GM18951 (cell line): ENCODE data around the gene MAGIX.

Experiments
- POLR2A ChIP-seq: IDR thresholded peaks from 4 replicates; pipeline ENCODE4 v1.6.1; 2011; ENCODE audit warnings: mild to moderate bottlenecking; ENCODE audit not compliant: insufficient read length, insufficient read depth; ENCODE audit errors: extremely low read depth
- in situ Hi-C: fragments of 300-500 bp; cut with MboI; formaldehyde crosslinking; loops from one replicate; pipeline ENCODE4 v1.12.0; 2022; ENCODE audit warnings: low sequenced_read_pairs, mixed read lengths, inconsistent platforms; ENCODE audit not compliant: unreplicated experiment

MAGIX gene

DNA sequence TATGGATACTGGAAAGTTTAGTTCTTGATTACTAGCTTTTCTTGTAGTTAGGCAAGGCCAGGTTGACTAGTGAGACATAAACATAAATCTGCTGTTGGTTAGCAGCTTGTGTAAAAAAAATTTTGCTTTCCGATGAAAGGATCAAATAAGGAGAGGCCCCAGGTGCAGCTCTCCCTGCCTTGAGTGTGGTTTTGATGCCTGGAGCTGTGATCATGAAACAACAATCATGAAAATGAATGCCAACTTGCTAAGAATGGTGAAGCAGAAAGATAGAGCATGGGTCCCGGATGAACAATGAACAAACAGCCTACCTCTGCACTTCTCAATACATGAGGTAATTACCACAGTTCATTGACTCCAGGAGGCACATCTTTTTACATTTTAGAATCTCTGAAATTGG, 51.9 kb downstream of the MAGIX start:
- in situ Hi-C loops = no loop called here

DNA sequence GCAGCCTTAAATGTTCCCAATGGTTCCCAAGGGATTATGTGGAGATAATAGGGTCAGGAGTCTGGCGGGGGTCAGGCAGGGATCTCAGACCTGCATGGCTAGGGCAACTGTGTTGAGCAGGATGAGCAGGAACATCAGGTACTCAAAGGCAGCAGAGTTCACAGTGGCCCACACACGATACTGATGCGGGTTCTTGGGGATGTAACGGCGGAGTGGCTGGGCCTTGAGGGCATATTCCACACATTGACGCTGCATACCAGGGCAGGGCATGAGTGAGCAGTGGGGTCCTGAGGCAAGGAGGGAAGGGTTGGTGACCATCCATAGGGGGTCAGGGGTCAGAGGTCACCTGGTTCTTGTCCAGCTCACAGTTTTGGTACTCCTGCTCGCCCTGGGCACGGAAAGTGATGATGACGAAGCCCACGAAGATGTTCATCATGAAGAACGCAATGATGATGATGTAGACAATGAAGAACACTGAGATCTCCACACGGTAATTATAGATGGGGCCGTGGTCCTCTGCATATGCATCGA, 52.5 kb downstream of the MAGIX start:
- no peak for TF ChIP-seq POLR2A
- in situ Hi-C loops = no loop called here

More for the DNA sequence above, 51.9 kb downstream of the MAGIX start:
- TF ChIP-seq POLR2A = no peak
